ENCODE results near the gene DOCK8.

Gene DOCK8

GRCh38 chr9:468766-469426 is 254.2 kb downstream of the DOCK8 start:
- no peak for DNase-seq

DNA sequence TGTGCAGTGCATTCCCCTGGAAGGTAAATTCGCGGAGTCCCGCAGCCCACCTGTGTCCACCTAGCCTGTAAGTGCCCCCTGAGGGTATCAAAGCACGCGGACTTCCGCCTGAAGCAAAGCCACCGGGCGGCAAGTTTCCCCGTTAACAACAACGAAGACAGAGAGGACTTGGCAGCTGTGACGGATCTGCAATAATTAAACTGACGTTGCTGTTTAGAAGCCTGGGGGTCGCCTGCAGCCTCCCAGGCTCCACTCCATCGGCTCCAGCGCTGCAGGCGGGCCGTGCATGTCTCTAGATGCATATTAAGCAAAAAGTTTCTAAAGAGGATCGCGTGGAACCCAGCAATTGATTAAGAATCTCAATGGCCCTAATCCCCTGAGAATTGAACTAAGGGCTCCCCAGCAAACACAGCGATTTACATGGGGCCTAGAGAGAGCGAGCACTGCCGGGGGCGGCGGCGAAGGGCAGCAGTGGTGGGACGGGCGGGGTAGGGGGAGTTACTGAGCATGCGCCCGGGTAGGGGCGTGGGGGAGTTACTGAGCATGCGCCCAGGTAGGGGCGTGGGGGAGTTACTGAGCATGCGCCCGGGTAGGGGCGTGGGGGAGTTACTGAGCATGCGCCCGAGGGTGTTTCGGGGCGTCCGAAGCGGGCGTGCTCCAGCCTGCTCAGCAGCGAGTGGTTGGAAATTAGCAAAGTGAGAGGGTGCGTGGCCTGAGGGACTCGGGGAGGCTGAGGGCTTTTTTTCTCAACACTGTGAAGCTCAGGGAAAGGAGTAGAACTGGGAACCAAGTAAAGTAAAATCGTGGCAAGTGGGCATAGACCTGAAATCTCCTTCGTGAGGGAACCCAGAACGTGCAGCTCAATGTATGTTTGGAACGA is 255.2 kb downstream of the DOCK8 start:
- no peak for DNase-seq

- no peak for DNase-seq
Measured at GRCh38 chr9:470552-471194, 256.0 kb downstream of the DOCK8 start.

GRCh38 chr9:471320-471719 is 256.7 kb downstream of the DOCK8 start:
- DNase-seq = no peak

GRCh38 chr9:472479-473075 is 257.9 kb downstream of the DOCK8 start:
- no peak for DNase-seq

DNA sequence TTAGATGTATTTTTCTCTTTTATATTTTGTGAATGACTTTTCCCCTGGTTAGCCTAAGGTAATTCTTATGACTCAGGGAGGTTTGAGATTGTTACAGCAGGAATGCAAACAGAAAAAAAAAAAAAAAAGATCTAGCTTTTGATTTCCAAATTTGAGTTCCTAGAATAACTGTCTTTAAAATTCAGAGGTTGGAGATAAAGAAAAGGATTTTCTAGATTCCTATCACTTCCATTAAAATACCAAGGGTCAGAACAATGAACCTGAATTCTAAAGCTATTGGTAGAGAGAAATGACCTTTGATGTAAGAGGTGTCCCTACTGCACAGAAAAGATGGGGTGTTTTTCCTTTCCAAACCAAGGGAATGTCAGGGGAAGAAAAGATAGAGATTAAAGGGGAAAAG is 262.5 kb downstream of the DOCK8 start:
- DNase-seq = no peak

DNA sequence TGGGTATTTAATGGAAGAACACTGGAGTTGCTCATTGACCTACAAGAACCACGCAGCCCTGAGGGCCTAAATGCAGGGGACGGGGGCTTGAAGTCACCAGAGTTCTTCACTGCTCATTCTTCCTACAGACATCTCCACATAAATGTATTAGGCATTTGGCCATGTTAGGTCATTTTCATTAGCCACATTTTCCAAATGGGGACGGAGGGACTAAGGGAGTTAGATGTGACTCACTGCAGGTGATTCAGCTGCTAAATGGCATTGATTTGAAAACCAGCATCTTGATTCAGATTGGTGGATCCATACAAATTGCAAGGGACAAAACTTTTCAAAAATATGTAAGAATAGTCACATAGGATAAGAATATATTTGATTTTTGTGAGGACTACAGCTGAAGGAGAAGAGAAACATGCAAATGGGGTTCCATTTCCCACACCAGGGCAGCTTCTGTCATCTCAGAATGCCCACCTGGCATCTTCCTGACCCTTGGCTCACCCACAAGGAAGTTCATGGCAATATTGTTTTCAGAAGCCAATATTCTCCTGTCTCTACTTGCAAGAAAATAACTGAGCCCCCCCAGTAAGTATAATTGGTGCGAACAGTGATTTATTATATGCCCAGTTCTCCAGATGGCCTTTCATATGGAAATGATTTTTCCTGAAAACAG is 264.8 kb downstream of the DOCK8 start:
- no peak for DNase-seq

DNA sequence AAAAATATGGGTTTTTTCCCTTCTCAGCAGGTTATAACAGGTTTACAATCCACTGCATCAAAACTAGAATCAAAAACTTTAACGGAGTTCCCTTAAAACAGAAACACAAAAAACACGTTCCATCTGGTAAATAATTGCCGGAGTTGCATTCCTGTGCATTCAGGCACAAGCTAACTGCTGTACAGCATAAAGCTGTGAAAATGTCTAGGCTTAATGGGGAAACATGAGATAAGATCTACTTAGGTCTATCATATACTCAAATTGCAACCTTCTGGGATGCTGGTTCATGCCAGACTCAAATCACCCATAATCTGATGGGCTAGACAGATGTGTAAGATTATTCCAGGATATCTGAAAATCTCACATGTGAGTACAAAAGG is 265.3 kb downstream of the DOCK8 start:
- DNase-seq = no peak

DNA sequence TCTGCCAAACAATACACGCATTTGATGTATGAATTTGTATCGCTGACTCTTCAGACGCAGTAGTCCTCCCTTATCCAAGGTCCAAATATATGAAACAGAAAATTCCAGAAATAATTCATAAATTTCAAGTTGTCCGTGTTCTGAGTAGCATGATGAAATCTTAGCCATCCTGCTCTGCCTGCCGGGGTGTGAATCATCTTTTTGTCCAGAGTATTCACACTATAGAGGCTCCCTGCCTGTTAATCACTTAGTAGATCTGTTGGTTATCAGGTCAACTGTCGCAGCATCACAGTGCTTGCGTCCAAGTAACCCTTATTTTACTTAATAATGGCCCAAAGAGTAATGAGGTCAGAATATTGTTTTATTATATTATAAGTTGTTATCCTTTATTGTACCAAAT is 268.1 kb downstream of the DOCK8 start:
- DNase-seq = no peak

GRCh38 chr9:486156-486555 is 271.5 kb downstream of the DOCK8 start:
- no peak for DNase-seq

DNA sequence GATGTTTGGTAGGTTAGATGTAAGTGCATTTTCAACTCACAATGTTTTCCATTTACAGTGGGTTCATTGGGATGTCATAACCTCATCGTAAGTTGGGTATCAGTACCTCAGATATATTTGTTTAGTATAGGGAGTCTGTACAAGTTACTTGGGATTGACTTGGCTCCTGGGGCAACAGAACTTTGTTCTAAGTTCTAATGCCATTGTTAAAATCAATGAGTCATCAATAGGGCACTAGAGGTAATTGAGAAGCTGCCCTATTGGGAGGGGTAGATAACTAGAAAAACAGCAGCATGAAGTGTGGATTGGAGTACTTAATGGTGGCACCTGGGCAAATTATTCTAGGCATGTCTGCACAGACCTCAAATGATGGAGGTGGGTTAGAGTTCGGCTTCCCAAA is 272.8 kb downstream of the DOCK8 start:
- no peak for DNase-seq

- no peak for DNase-seq
Measured at GRCh38 chr9:488448-488847, 273.8 kb downstream of the DOCK8 start.

GRCh38 chr9:489198-490197 is 274.8 kb downstream of the DOCK8 start:
- DNase-seq = no peak

GRCh38 chr9:494764-495163 is 280.1 kb downstream of the DOCK8 start:
- DNase-seq = no peak

GRCh38 chr9:495739-496138 is 281.1 kb downstream of the DOCK8 start:
- DNase-seq = no peak

GRCh38 chr9:503326-503725 is 288.7 kb downstream of the DOCK8 start:
- DNase-seq = no peak

DNA sequence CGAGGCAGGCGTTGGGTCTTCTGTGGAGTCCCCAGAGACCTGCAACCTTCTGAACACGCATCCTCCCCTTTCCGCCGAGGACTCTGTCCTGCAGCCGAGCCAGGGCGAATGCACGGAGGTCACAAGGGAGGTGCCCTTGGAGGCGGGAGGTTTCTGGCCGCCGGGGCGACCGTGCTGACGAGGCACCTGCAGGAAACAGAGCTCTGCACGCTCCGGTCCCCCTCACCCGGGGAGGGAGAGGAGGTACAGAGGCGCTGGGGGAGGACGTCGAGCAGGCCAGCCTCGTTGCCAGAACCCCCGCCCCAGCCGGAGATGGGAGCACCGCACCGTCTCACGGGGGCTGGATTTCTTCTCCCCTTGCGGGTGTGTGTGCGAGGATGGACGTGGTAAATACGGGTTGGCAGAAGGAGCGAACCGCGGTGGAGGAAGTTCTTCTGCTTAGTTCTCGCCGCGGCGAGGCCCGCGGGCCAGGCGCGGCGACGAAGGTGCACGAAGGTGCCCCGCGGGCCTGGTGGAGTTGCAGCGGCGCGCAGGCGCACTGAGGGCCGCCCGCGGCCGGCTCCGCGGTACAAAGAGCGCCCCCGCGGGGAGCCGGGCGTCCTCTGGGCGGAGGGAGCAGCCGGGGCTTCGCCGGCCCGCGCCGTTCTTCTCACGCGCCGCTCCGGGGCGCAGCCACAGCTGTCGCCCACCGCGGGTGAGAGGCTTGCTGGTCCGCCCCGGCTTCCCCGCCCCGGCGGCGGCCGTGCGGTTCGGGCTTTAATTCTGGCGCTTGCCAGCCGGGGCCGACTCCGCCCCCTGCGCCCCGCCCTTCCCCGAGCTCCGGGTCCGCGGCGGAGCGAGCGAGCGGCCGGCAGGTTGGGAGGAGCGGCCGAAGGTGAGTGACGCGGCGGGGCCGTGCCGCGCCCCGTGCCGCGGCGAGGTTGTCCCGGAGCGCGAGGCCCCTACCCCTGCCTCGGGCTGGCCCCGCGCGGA is 289.5 kb downstream of the DOCK8 start, which contains the start of gene KANK1:
TSS of gene KANK1 (plus strand) at position 815 of the 972 bp plus-strand sequence.
- peak; percentile 16 for DNase-seq

DNA sequence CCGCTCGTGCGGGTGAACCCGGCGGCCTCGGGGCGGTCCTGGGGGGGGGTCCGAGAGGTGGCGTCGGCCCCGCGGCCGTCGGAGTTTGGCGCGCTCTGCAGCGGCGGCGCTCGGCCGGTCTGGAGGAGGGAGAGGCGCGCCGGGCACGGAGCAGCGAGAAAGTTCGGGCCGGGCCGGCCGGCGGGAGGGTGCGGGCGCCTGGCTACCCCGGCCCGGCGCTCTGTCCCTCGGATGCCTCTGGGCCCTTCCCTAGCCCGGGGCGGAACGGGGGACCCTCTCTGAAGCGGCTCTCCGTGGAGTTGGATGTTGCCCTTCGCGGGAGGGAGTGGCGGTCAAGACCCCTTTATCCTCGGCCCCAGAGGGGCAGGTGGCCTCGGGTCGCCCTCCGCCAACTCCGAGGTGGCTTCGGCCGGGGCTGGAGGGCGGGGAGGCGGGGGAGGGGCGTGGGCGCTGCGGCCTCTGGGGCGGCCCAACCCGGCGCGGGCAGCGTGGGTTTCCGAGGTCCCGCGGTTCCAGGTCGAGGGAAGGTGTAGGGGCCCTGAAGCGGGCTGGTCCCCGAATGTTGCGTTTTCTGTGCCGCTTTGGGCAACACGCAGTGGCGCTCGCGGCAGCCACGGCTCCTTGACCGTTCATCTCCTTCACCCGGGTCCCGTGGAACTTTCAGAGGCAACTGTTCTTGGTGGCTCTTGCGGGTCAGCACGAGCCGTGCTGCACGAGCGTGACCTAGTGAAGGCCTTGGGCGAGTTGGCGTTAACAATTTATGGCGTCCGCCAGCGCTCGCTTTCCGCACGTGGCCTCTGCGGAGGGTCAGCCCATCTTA is 290.5 kb downstream of the DOCK8 start:
- DNase-seq = no peak

GRCh38 chr9:505741-506059 is 291.0 kb downstream of the DOCK8 start:
- no peak for DNase-seq

DNA sequence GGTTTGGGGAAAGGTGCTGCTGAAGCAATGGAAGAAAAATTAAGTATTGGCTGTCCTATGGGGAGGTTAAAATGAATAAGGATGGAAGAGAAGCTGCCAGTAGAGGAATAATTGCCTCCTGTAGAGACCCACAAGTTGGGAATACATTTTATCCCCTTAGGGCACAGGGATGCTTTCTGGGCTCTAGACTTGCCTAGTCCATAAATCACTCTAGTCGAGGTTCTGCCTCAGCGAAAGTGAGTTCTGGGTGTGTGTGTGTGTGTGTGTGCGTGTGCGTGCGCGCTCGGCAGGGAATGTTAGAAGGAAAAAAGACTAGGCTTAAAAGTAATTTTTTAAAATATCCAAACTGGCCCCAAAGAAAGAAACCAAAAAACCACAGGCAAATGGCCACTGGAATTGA is 291.6 kb downstream of the DOCK8 start:
- no peak for DNase-seq

All from cortex of kidney (tissue), 1 donor.